ENCODE data around the gene EXOSC5. TPM values are rescaled to one million over a fixed set of nuclear protein-coding genes. Genes with fewer than 3 reads are reported as not detected.

Gene EXOSC5
- total and polyA plus RNA-seq, 9 of the 15 experiments (the other 6 are each of a cell fraction or from before 2014, with no cell fraction given): 10.9 to 75.5 (median 37.8) TPM

- TF ChIP-seq, protein P1, sequence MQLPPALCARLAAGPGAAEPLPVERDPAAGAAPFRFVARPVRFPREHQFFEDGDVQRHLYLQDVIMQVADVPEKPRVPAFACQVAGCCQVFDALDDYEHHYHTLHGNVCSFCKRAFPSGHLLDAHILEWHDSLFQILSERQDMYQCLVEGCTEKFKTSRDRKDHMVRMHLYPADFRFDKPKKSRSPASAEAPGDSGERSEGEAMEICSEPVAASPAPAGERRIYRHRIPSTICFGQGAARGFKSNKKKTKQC (CRISPR knock-in tag; IDR thresholded peaks at IDR 0.05): 0 out of 2 replicates have a peak, but pooled peaks have one; percentile 38
- no peak for TF ChIP-seq ILF3 (IDR thresholded peaks at IDR 0.05; ENCODE audit: borderline replicate concordance)
- peak; percentile 43 for TF ChIP-seq NFIC (IDR thresholded peaks at IDR 0.05)
- TF ChIP-seq, protein P2, sequence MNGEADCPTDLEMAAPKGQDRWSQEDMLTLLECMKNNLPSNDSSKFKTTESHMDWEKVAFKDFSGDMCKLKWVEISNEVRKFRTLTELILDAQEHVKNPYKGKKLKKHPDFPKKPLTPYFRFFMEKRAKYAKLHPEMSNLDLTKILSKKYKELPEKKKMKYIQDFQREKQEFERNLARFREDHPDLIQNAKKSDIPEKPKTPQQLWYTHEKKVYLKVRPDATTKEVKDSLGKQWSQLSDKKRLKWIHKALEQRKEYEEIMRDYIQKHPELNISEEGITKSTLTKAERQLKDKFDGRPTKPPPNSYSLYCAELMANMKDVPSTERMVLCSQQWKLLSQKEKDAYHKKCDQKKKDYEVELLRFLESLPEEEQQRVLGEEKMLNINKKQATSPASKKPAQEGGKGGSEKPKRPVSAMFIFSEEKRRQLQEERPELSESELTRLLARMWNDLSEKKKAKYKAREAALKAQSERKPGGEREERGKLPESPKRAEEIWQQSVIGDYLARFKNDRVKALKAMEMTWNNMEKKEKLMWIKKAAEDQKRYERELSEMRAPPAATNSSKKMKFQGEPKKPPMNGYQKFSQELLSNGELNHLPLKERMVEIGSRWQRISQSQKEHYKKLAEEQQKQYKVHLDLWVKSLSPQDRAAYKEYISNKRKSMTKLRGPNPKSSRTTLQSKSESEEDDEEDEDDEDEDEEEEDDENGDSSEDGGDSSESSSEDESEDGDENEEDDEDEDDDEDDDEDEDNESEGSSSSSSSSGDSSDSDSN (IDR thresholded peaks at IDR 0.05; ENCODE audit: borderline replicate concordance in 1 of 2, low read depth in 2 of 2, low read length in 2 of 2): peak; percentile 73 to 94; a peak in 3 of 4 replicates
- TF ChIP-seq U2AF2 (optimal IDR thresholded peaks at IDR 0.05; ENCODE audit: low read depth, low read length): no peak
- TF ChIP-seq BMI1 (IDR thresholded peaks at IDR 0.05; ENCODE audit: low read length): no peak
- no peak for TF ChIP-seq EWSR1 (IDR thresholded peaks at IDR 0.05; ENCODE audit: borderline replicate concordance, low read depth, partially characterized antibody)
- no peak for TF ChIP-seq ZC3H4 (CRISPR knock-in tag; IDR thresholded peaks at IDR 0.05; ENCODE audit: borderline replicate concordance)
- TF ChIP-seq MBD2 (IDR thresholded peaks at IDR 0.05; ENCODE audit: borderline replicate concordance, low read depth): no peak
- no peak for TF ChIP-seq CEBPB (tag; IDR thresholded peaks at IDR 0.05)
- TF ChIP-seq ZNF79 (CRISPR knock-in tag; IDR thresholded peaks at IDR 0.05; ENCODE audit: low read depth): no peak
- no peak for TF ChIP-seq CREB3 (tag; conservative IDR thresholded peaks at IDR 0.05; ENCODE audit: low read depth)
- peak; percentile 36 to 68; a peak in 1 of 4 replicates for TF ChIP-seq ARNT (IDR thresholded peaks at IDR 0.05)
- TF ChIP-seq, protein P3, sequence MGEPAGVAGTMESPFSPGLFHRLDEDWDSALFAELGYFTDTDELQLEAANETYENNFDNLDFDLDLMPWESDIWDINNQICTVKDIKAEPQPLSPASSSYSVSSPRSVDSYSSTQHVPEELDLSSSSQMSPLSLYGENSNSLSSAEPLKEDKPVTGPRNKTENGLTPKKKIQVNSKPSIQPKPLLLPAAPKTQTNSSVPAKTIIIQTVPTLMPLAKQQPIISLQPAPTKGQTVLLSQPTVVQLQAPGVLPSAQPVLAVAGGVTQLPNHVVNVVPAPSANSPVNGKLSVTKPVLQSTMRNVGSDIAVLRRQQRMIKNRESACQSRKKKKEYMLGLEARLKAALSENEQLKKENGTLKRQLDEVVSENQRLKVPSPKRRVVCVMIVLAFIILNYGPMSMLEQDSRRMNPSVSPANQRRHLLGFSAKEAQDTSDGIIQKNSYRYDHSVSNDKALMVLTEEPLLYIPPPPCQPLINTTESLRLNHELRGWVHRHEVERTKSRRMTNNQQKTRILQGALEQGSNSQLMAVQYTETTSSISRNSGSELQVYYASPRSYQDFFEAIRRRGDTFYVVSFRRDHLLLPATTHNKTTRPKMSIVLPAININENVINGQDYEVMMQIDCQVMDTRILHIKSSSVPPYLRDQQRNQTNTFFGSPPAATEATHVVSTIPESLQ (CRISPR knock-in tag; IDR thresholded peaks at IDR 0.05): no peak
- no peak for TF ChIP-seq E2F3 (CRISPR knock-in tag; IDR thresholded peaks at IDR 0.05)
- TF ChIP-seq ZNF780A (CRISPR knock-in tag; IDR thresholded peaks at IDR 0.05): no peak
- TF ChIP-seq POLR2A (conservative IDR thresholded peaks at IDR 0.05): peak; percentile 78
- no peak for TF ChIP-seq BRCA1 (IDR thresholded peaks at IDR 0.05)
- TF ChIP-seq BRCA1 (CRISPR knock-in tag; IDR thresholded peaks at IDR 0.05): no peak
- TF ChIP-seq, protein P4, sequence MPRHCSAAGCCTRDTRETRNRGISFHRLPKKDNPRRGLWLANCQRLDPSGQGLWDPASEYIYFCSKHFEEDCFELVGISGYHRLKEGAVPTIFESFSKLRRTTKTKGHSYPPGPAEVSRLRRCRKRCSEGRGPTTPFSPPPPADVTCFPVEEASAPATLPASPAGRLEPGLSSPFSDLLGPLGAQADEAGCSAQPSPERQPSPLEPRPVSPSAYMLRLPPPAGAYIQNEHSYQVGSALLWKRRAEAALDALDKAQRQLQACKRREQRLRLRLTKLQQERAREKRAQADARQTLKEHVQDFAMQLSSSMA (CRISPR knock-in tag; IDR thresholded peaks at IDR 0.05): no peak
- TF ChIP-seq XRCC5 (IDR thresholded peaks at IDR 0.05; ENCODE audit: low read depth, low read length): no peak
- TF ChIP-seq ZNF239 (CRISPR knock-in tag; IDR thresholded peaks at IDR 0.05): no peak
- no peak for TF ChIP-seq ZNF253 (CRISPR knock-in tag; conservative IDR thresholded peaks at IDR 0.05)
- TF ChIP-seq DDX20 (tag; IDR thresholded peaks at IDR 0.05; ENCODE audit: low read depth): no peak
- no peak for TF ChIP-seq ZNF174 (CRISPR knock-in tag; IDR thresholded peaks at IDR 0.05)
Measured at GRCh38 chr19:41350735-41351338, 46.3 kb downstream of the EXOSC5 start (continued).
